Vagina (tissue), 2 donors: Measurements from ENCODE around the gene DGAT2L6.

Experiments used
- CTCF ChIP-seq, 3 experiments: fragments of 450-650 bp in 2 of 3; fragments of 200-600 bp in 1 of 3; sonication (generic) in 1 of 3; IDR thresholded peaks; one replicate each; pipeline ENCODE4 v1.5.1; 2017 to 2019; ENCODE audit warnings: antibody characterized with exemption in 3 of 3, mild to moderate bottlenecking in 2 of 3, moderate library complexity in 2 of 3
- POLR2A ChIP-seq, 2 donors: fragments of 450-650 bp; IDR thresholded peaks; one replicate each; pipeline ENCODE4 v1.6.1; 2017; ENCODE audit warnings: antibody characterized with exemption in 2 of 2, mild to moderate bottlenecking in 2 of 2, moderate library complexity in 2 of 2
- POLR2AphosphoS5 ChIP-seq, 2 donors: sonication (generic); formaldehyde crosslinking; IDR thresholded peaks; one replicate each; pipeline ENCODE4 v1.9.0; 2017; ENCODE audit warnings: antibody characterized with exemption in 2 of 2, mild to moderate bottlenecking in 2 of 2, low read depth in 1 of 2; ENCODE audit not compliant: insufficient read depth in 1 of 2

- no peak for TF ChIP-seq CTCF (IDR thresholded peaks at IDR 0.05)
- no peak for TF ChIP-seq POLR2AphosphoS5 (IDR thresholded peaks at IDR 0.05; ENCODE audit: insufficient read depth in 1 of 2, low read depth in 1 of 2)
- no peak for TF ChIP-seq POLR2A (IDR thresholded peaks at IDR 0.05)
These were observed 75.2 kb downstream of the DGAT2L6 start for GRCh38 chrX:70252491-70252890.
